ENCODE results near the gene C6.

Gene C6

GRCh38 chr5:41127967-41128690, 85.2 kb downstream of the C6 start:
- Histone ChIP-seq H3K4me3 (IDR thresholded peaks at IDR 0.05; ENCODE audit: insufficient read depth, low read depth, low read length) (no peak overlapping the region), H4K20me1 (ENCODE audit: insufficient read depth) (no peaks in the 10 kb centered on the region), H3K36me3 (ENCODE audit: insufficient read depth) (no peaks in the 10 kb centered on the region), H3K4me1 (ENCODE audit: low read depth, poor library complexity, severe bottlenecking) (no peaks in the 10 kb centered on the region), H3K27me3 (ENCODE audit: insufficient read depth, low read depth) (no peaks in the 10 kb centered on the region), H3K4me2 (no peak overlapping the region), H3K79me2 (ENCODE audit: insufficient read depth, low read depth) (no peaks in the 10 kb centered on the region), H3K27ac (no peak overlapping the region), H3K9ac (no peak overlapping the region), H2AFZ (ENCODE audit: low read depth) (no peak overlapping the region)
- TF ChIP-seq, protein P1, sequence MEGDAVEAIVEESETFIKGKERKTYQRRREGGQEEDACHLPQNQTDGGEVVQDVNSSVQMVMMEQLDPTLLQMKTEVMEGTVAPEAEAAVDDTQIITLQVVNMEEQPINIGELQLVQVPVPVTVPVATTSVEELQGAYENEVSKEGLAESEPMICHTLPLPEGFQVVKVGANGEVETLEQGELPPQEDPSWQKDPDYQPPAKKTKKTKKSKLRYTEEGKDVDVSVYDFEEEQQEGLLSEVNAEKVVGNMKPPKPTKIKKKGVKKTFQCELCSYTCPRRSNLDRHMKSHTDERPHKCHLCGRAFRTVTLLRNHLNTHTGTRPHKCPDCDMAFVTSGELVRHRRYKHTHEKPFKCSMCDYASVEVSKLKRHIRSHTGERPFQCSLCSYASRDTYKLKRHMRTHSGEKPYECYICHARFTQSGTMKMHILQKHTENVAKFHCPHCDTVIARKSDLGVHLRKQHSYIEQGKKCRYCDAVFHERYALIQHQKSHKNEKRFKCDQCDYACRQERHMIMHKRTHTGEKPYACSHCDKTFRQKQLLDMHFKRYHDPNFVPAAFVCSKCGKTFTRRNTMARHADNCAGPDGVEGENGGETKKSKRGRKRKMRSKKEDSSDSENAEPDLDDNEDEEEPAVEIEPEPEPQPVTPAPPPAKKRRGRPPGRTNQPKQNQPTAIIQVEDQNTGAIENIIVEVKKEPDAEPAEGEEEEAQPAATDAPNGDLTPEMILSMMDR (conservative IDR thresholded peaks at IDR 0.05; ENCODE audit: low read depth, low read length), result no peak

GRCh38 chr5:41122459-41122858, 90.9 kb downstream of the C6 start:
- H3K4me3 ChIP-seq (IDR thresholded peaks at IDR 0.05; ENCODE audit: insufficient read depth, low read depth, low read length), result no peak overlapping the region
- no peak overlapping the region for H3K9ac ChIP-seq
- H3K79me2 ChIP-seq (ENCODE audit: insufficient read depth, low read depth), result no peaks in the 10 kb centered on the region
- H2AFZ ChIP-seq (ENCODE audit: low read depth), result no peak overlapping the region
- H4K20me1 ChIP-seq (ENCODE audit: insufficient read depth), result no peaks in the 10 kb centered on the region
- H3K4me1 ChIP-seq (ENCODE audit: low read depth, poor library complexity, severe bottlenecking), result no peaks in the 10 kb centered on the region
- H3K36me3 ChIP-seq (ENCODE audit: insufficient read depth), result no peaks in the 10 kb centered on the region
- H3K27ac ChIP-seq, result no peak overlapping the region
- H3K4me2 ChIP-seq, result no peak overlapping the region
- H3K27me3 ChIP-seq (ENCODE audit: insufficient read depth, low read depth), result no peaks in the 10 kb centered on the region
- TF ChIP-seq, protein P1 (conservative IDR thresholded peaks at IDR 0.05; ENCODE audit: low read depth, low read length), result no peak

GRCh38 chr5:41120600-41120999, 92.7 kb downstream of the C6 start:
- H2AFZ ChIP-seq (ENCODE audit: low read depth), result no peak overlapping the region
- H3K4me2 ChIP-seq, result no peak overlapping the region
- H3K4me1 ChIP-seq (ENCODE audit: low read depth, poor library complexity, severe bottlenecking), result no peaks in the 10 kb centered on the region
- H4K20me1 ChIP-seq (ENCODE audit: insufficient read depth), result no peaks in the 10 kb centered on the region
- no peak overlapping the region for H3K4me3 ChIP-seq (IDR thresholded peaks at IDR 0.05; ENCODE audit: insufficient read depth, low read depth, low read length)
- no peak overlapping the region for H3K27ac ChIP-seq
- H3K36me3 ChIP-seq (ENCODE audit: insufficient read depth), result no peaks in the 10 kb centered on the region
- TF ChIP-seq, protein P1 (conservative IDR thresholded peaks at IDR 0.05; ENCODE audit: low read depth, low read length), result no peak
- no peaks in the 10 kb centered on the region for H3K79me2 ChIP-seq (ENCODE audit: insufficient read depth, low read depth)
- no peaks in the 10 kb centered on the region for H3K27me3 ChIP-seq (ENCODE audit: insufficient read depth, low read depth)
- H3K9ac ChIP-seq, result no peak overlapping the region

DNA sequence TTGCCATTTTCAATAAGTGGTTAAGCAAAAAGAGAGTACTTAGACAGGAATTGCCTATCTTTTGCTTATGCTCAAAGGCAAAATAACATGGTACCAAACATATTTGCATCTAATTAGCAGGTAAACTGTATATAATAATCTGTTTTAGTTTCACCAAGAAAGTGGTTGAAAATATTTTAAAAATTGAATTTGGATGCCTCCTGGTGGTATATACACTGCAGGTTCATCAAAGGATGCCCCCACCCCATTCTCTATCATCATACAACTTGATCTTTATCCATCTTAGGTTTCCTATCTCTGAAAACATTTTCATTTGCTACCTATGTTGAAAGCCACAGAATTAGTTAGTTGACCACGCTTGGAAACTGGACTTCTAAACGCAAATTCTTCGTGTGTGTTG, 95.2 kb downstream of the C6 start:
- H3K4me3 ChIP-seq (IDR thresholded peaks at IDR 0.05; ENCODE audit: insufficient read depth, low read depth, low read length), result no peak overlapping the region
- no peaks in the 10 kb centered on the region for H3K79me2 ChIP-seq (ENCODE audit: insufficient read depth, low read depth)
- H2AFZ ChIP-seq (ENCODE audit: low read depth), result no peak overlapping the region
- H3K4me1 ChIP-seq (ENCODE audit: low read depth, poor library complexity, severe bottlenecking), result no peaks in the 10 kb centered on the region
- H3K9ac ChIP-seq, result no peak overlapping the region
- no peak overlapping the region for H3K4me2 ChIP-seq
- H3K27ac ChIP-seq, result no peak overlapping the region
- no peaks in the 10 kb centered on the region for H3K36me3 ChIP-seq (ENCODE audit: insufficient read depth)
- TF ChIP-seq, protein P1 (conservative IDR thresholded peaks at IDR 0.05; ENCODE audit: low read depth, low read length), result no peak
- no peaks in the 10 kb centered on the region for H4K20me1 ChIP-seq (ENCODE audit: insufficient read depth)
- no peaks in the 10 kb centered on the region for H3K27me3 ChIP-seq (ENCODE audit: insufficient read depth, low read depth)
